Mucosa of descending colon (tissue), 3 donors: Measurements from ENCODE around the gene GGT5. TPM values are rescaled to one million over a fixed set of nuclear protein-coding genes. Genes with fewer than 3 reads are reported as not detected.
"Not testable (repeated sequence)": the region's sequence is repeated elsewhere in the genome, so short reads cannot be mapped to it uniquely, and the experiment has no call there.

ENCODE experiments used
- ATAC-seq: fragments of 200-7000 bp; cut with Tn5 transposase; one replicate; pipeline ENCODE4 v1.9.1; 2020; ENCODE audit warnings: mild to moderate bottlenecking, moderate library complexity
- DNase-seq, 3 donors: peaks; one replicate each; pipeline ENCODE4 v3.0.0-alpha.2; 2020
- H3K36me3 ChIP-seq: fragments of 200-600 bp; one replicate; pipeline ENCODE4 v1.8.0; 2021; ENCODE audit warnings: low read depth, mild to moderate bottlenecking
- H3K4me1 ChIP-seq: fragments of 200-600 bp; one replicate; pipeline ENCODE4 v1.8.0; 2021; ENCODE audit warnings: low read depth, mild to moderate bottlenecking
- H3K4me3 ChIP-seq: fragments of 200-600 bp; one replicate; pipeline ENCODE4 v1.8.0; 2021; ENCODE audit warnings: mild to moderate bottlenecking
- H3K9me3 ChIP-seq: fragments of 200-600 bp; one replicate; pipeline ENCODE4 v1.8.0; 2021; ENCODE audit warnings: mild to moderate bottlenecking
- intact Hi-C, 2 donors: fragments of 100-400 bp; cut with DNase I in 1 of 2; cut with micrococcal nuclease in 1 of 2; formaldehyde crosslinking; loops; one replicate each; pipeline versions ENCODE4 v1.11.0 to v1.11.1; 2022; cut with DNase I, micrococcal nuclease
- total RNA-seq, 3 donors: library from RNA; stranded (reverse); fragmentation: NEBNext Ultra II Directional in 2 of 3; extraction: Animal tissue kit (Norgen Biotek cat#: 25700) in 2 of 3; gene quantifications; one replicate each; pipeline versions ENCODE4 v1.2.1 to v1.2.4, GENCODE V29; 2021 to 2023
- TF ChIP-seq, protein P1 (sequence below): fragments of 200-600 bp; IDR thresholded peaks from one replicate; pipeline ENCODE4 v1.8.0; 2022; ENCODE audit warnings: antibody characterized with exemption, mild to moderate bottlenecking
- donor health status: DM: no; HTN: no; CAD: no; lungs with moderate emphysema.
- donor health status: DM: no; HTN: no; CAD: no.
- donor health status: DM: no; HTN: yes; CAD: no.

The GGT5 gene
- total RNA-seq, 3 donors from 2014 or later = 2.3 to 14.7 (median 6.6) TPM

DNA sequence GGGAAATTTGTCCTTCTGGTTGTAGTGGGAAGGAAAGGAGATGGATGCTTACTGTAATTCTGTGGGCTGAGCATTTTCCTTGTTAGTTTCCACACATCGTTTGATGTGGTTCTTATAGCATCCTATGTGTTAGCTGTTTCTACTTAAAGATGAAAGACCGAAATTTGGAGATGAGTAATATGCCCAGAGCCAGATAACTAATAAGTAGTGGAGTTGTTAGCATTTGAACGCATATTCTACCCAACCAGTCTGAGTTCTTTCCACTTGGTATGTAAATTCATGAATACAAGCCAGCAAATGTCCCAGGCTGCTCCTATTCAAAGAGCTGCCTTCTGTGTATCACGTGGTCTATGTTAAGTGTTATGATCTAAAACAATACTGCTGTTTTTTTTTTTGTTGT is 40.4 kb upstream of the GGT5 start:
- Histone ChIP-seq H3K4me1 (peaks cover 14% of the 10 kb centered on the region), H3K4me3 (no peak overlapping the region), H3K36me3 (no peaks in the 10 kb centered on the region), H3K9me3 (no peaks in the 10 kb centered on the region)
- TF ChIP-seq, protein P1, sequence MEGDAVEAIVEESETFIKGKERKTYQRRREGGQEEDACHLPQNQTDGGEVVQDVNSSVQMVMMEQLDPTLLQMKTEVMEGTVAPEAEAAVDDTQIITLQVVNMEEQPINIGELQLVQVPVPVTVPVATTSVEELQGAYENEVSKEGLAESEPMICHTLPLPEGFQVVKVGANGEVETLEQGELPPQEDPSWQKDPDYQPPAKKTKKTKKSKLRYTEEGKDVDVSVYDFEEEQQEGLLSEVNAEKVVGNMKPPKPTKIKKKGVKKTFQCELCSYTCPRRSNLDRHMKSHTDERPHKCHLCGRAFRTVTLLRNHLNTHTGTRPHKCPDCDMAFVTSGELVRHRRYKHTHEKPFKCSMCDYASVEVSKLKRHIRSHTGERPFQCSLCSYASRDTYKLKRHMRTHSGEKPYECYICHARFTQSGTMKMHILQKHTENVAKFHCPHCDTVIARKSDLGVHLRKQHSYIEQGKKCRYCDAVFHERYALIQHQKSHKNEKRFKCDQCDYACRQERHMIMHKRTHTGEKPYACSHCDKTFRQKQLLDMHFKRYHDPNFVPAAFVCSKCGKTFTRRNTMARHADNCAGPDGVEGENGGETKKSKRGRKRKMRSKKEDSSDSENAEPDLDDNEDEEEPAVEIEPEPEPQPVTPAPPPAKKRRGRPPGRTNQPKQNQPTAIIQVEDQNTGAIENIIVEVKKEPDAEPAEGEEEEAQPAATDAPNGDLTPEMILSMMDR = no peak
- DNase-seq = no peak
- ATAC-seq = no peak
- intact Hi-C loops = no loop called here

DNA sequence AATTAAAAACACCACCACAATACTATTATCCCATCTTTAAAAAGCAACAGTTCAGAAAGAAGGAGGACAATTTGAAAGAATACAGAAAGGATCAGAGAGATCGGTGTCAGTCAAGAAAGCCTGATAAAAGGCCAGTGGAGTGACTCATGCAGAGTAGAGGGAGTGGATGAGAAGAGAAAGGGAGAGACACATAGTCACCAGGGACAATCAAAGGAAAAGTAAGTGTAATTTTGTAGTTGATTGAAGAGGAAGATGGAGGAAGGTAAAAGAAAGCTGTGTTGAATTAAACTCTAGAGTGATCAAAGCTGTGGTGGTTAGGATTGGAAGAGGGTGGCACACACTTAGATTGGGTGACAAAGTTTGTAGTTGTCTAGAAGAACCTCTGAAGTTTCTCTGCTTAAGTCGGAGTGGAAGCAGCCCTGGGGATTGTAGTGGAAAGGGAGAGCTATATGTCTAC is 39.9 kb upstream of the GGT5 start:
- intact Hi-C loops = no loop called here
- DNase-seq (no peak), ATAC-seq (peak; percentile 79)
- TF ChIP-seq, protein P1 = no peak
- Histone ChIP-seq H3K9me3 (no peaks in the 10 kb centered on the region), H3K4me1 (peaks cover 14% of the 10 kb centered on the region), H3K36me3 (no peaks in the 10 kb centered on the region), H3K4me3 (no peak overlapping the region)

DNA sequence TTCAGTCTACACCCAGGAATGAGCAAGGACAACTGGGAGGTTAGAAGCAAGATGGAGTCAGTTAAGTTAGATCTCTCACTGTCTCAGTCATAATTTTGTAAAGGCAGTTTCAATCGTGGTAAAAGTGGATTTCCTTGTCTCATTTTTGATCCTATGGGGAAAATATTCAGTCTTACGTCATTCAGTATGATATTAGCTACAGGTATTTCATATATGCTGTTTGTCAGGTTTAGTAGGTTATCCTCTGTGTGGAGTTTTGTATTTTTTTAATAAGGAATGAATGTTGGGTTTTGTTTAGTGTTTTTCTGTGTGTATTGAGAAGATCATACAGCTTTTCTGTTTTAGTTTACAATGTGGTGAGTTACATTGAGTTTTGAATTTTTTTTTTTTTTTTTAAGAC is 37.5 kb upstream of the GGT5 start:
- no peak for ATAC-seq
- TF ChIP-seq, protein P1 = no peak

DNA sequence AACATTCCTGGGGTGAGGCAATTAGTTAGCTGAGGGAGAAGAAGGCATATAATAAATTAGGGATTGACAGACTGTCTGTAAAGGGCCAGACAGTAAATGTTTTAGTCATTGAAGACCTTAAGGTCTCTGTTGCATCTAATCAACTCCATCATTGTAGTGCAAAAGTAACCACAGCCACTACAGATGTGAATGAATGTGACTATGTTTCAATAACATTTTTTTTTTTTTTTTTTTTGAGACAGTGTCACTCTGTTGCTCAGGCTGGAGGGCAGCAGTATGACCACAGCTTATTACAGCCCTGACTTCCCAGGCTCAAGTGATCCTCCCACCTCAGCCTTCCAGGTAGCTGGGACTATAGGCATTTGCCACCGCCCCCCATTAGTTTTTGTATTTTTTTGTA is 35.5 kb upstream of the GGT5 start:
- H3K9me3 ChIP-seq, DNase-seq, intact Hi-C loops, ATAC-seq, H3K36me3 ChIP-seq, H3K4me1 ChIP-seq, H3K4me3 ChIP-seq: not testable (repeated sequence)

More for the DNA sequence above, 37.5 kb upstream of the GGT5 start:
- intact Hi-C loops = no loop called here
- Histone ChIP-seq H3K36me3 (no peaks in the 10 kb centered on the region), H3K9me3 (no peaks in the 10 kb centered on the region), H3K4me1 (peaks cover 14% of the 10 kb centered on the region), H3K4me3 (no peak overlapping the region)
- DNase-seq = no peak

DNA sequence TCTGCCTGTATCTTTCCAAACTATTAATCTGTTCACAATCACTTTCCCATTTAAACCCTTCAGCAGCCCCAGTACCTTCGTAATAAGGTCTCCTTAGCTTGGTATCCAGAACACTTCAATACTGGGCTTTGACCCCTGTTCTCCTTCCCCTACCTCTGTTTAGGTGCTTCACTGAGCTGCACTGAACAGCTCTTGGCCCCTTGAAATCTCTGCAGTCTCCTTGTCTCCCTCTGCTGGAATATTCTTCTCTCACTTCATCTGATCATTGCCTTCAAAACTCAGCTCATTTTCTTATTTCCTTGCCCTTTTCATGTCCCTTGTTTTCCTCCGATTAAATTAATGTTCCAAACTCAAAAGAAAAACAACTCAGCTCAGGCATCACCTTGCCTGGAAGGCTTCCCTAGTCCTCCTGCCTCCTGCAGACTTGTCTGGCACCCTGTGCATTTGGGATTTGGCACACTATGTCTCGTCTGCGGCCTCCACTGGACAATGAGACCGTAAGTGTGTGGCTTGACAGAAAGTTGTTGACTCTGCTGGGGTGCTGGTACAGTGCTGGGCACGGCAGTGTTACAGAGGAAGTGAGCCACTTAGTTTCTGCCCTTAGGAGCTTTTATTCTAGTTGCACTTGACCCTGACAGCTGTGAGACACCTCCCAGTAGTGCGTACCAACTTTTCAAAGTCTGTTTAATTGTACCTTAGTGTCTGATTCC is 30.0 kb upstream of the GGT5 start:
- ATAC-seq, H3K9me3 ChIP-seq, H3K4me3 ChIP-seq, H3K36me3 ChIP-seq, intact Hi-C loops: not testable (repeated sequence)
- H3K4me1 ChIP-seq = peaks cover 25% of the 10 kb centered on the region
- peak in 1 of 3 donors; percentile 54 for DNase-seq

DNA sequence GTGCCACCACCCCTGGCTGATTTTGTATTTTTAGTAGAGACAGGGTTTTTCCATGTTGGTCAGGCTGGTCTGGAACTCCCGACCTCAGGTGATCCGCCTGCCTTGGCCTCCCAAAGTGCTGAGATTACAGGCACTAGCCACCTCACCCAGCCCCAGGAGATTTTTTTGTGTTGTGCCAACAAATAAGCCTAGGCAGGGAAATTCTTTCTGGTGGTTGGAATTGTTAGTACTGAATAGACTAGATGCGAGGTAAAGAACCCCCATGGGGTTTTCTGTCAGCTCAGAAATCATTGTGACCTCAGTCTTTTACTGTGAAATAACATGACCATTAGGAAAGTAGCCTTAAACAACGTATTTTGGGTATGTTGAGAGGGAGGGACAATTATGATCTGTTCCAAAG is 29.0 kb upstream of the GGT5 start:
- DNase-seq = not testable (repeated sequence)
- peaks cover 26% of the 10 kb centered on the region for H3K4me1 ChIP-seq

DNA sequence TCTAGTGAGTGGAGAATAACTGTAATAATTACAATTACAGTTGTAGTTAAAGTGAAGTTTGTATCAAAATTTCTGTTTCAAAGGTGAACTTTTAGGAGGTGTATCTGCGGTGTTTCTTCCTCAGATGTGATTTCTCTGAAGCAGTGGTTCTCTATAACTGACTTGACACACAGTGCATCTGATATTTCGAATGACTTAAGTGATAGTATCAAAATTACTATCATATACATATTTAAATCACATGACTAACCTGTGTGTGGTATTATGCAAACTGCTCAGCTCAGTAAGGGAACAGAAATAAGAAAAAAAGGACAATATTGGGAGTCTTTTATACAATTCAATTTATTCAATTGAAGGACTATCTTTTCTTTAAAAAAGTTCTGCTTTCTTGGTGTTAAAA is 28.1 kb upstream of the GGT5 start:
- H3K4me3 ChIP-seq, DNase-seq, H3K36me3 ChIP-seq, ATAC-seq, H3K9me3 ChIP-seq, intact Hi-C loops: not testable (repeated sequence)
- H3K4me1 ChIP-seq = peaks cover 26% of the 10 kb centered on the region

More for the DNA sequence above, 29.0 kb upstream of the GGT5 start:
- intact Hi-C loops, H3K9me3 ChIP-seq, H3K36me3 ChIP-seq, ATAC-seq, H3K4me3 ChIP-seq: not testable (repeated sequence)
